Measurements from ENCODE around the gene TSPAN9. TPM values are rescaled to one million over a fixed set of nuclear protein-coding genes. Genes with fewer than 3 reads are reported as not detected.

The TSPAN9 gene
- total RNA-seq, 1 donor from 2014 or later = 7.8 TPM

GRCh38 chr12:3262470-3262869 is 185.3 kb downstream of the TSPAN9 start:
- Histone ChIP-seq H4K20me1 (ENCODE audit: low read depth) (no peaks in the 10 kb centered on the region), H3K4me1 (peaks cover 3% of the 10 kb centered on the region), H3K79me2 (ENCODE audit: low read depth) (no peaks in the 10 kb centered on the region), H3K4me3 (no peak overlapping the region), H3F3A (ENCODE audit: low read depth) (no peaks in the 10 kb centered on the region), H2AFZ (replicated peaks) (no peak overlapping the region), H3K36me3 (no peaks in the 10 kb centered on the region), H3K27me3 (no peaks in the 10 kb centered on the region), H3K9me3 (ENCODE audit: low read depth) (no peaks in the 10 kb centered on the region), H3K9ac (no peak overlapping the region), H3K4me2 (no peak overlapping the region), H3K27ac (no peak overlapping the region)
- peaks cover 1% of the 10 kb centered on the region for H3K9me3 Mint-ChIP-seq
- no peak overlapping the region for H3K4me3 Mint-ChIP-seq
- DNase-seq (ENCODE audit: low spot score) = no peak
- peaks cover 4% of the 10 kb centered on the region for H3K27me3 Mint-ChIP-seq (ENCODE audit: insufficient read depth, low read depth)
- H3K36me3 Mint-ChIP-seq = no peaks in the 10 kb centered on the region
- H3K4me1 Mint-ChIP-seq = peaks cover 50% of the 10 kb centered on the region
- TF ChIP-seq CTCF (IDR thresholded peaks at IDR 0.05) = no peak
- TF ChIP-seq EZH2phosphoT487 (IDR thresholded peaks at IDR 0.05) = no peak
- TF ChIP-seq EZH2 (IDR thresholded peaks at IDR 0.05) = no peak
- H3K27ac Mint-ChIP-seq = no peak overlapping the region

- no peak overlapping the region for H3K9ac ChIP-seq
- DNase-seq (ENCODE audit: low spot score) = no peak
- Mint-ChIP-seq H3K4me3 (no peak overlapping the region), H3K27me3 (ENCODE audit: insufficient read depth, low read depth) (peaks cover 6% of the 10 kb centered on the region), H3K4me1 (peaks cover 48% of the 10 kb centered on the region), H3K36me3 (no peaks in the 10 kb centered on the region), H3K9me3 (peaks cover 1% of the 10 kb centered on the region), H3K27ac (no peak overlapping the region)
- H3K4me2 ChIP-seq = no peak overlapping the region
- H3K4me3 ChIP-seq = no peak overlapping the region
- TF ChIP-seq CTCF (IDR thresholded peaks at IDR 0.05) (no peak), EZH2phosphoT487 (IDR thresholded peaks at IDR 0.05) (no peak), EZH2 (IDR thresholded peaks at IDR 0.05) (no peak)
- H2AFZ ChIP-seq (replicated peaks) = no peak overlapping the region
- H3K79me2 ChIP-seq (ENCODE audit: low read depth) = no peaks in the 10 kb centered on the region
- no peaks in the 10 kb centered on the region for H4K20me1 ChIP-seq (ENCODE audit: low read depth)
- H3K9me3 ChIP-seq (ENCODE audit: low read depth) = no peaks in the 10 kb centered on the region
- no peaks in the 10 kb centered on the region for H3F3A ChIP-seq (ENCODE audit: low read depth)
- no peaks in the 10 kb centered on the region for H3K27me3 ChIP-seq
- no peaks in the 10 kb centered on the region for H3K4me1 ChIP-seq
- no peaks in the 10 kb centered on the region for H3K36me3 ChIP-seq
- H3K27ac ChIP-seq = no peak overlapping the region
Measured at GRCh38 chr12:3263282-3263681, 186.1 kb downstream of the TSPAN9 start.

GRCh38 chr12:3263939-3264922 is 187.1 kb downstream of the TSPAN9 start:
- TF ChIP-seq EZH2phosphoT487 (IDR thresholded peaks at IDR 0.05) (no peak), EZH2 (IDR thresholded peaks at IDR 0.05) (no peak), CTCF (IDR thresholded peaks at IDR 0.05) (no peak)
- peaks cover 48% of the 10 kb centered on the region for H3K4me1 Mint-ChIP-seq
- Histone ChIP-seq H3K27me3 (no peaks in the 10 kb centered on the region), H2AFZ (replicated peaks) (no peak overlapping the region), H3K4me3 (no peak overlapping the region), H3K4me2 (no peak overlapping the region), H3K79me2 (ENCODE audit: low read depth) (no peaks in the 10 kb centered on the region), H3K36me3 (no peaks in the 10 kb centered on the region), H3F3A (ENCODE audit: low read depth) (no peaks in the 10 kb centered on the region), H3K27ac (no peak overlapping the region), H3K9me3 (ENCODE audit: low read depth) (no peaks in the 10 kb centered on the region), H4K20me1 (ENCODE audit: low read depth) (no peaks in the 10 kb centered on the region), H3K9ac (no peak overlapping the region), H3K4me1 (no peaks in the 10 kb centered on the region)
- H3K36me3 Mint-ChIP-seq = no peaks in the 10 kb centered on the region
- peaks cover 1% of the 10 kb centered on the region for H3K9me3 Mint-ChIP-seq
- H3K4me3 Mint-ChIP-seq = no peak overlapping the region
- peaks cover 4% of the 10 kb centered on the region for H3K27me3 Mint-ChIP-seq (ENCODE audit: insufficient read depth, low read depth)
- H3K27ac Mint-ChIP-seq = peak overlapping the region; percentile 1
- DNase-seq (ENCODE audit: low spot score) = no peak
